Measurements from ENCODE around the gene NTRK3.

The NTRK3 gene

DNA sequence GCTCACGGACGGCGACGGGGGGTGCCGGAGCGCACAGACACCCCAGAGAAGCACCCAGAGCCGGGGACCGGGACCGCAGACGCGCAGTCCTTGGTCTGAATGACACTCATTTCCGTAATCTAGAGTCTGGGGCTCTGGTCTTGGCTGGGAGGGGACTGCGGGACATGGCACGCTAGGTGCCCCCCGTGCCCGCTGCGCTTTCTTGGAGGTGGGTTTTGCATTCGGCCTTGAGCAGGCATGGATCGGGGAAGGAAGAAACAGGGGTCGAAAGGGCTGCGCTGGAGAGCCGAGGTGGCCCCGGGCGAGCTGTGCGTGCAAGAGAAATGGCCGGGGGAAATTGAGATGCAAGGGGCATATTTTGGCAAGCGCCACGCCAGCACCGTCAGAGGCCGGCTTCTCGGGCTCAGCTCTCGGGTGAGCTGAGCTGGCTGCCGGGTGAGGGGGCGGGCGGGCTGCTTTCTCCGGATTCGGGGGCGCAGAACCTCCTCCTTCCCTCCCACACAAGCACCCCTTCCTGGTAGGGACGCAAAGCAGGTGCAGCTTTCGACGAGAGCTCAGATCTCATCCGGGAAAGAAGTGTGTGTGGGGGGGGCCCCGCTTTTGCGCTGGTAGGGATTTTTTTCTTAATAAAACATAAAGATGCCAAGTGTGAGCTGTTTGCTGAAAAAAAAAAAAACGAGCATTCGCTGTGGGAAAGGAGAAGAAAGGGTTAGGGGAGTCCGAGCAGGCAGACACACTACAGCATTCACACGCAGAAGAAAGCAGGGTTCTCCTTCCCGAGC lies 963 bp upstream of the NTRK3 start:
- peak; percentile 17 to 18 for DNase-seq

DNA sequence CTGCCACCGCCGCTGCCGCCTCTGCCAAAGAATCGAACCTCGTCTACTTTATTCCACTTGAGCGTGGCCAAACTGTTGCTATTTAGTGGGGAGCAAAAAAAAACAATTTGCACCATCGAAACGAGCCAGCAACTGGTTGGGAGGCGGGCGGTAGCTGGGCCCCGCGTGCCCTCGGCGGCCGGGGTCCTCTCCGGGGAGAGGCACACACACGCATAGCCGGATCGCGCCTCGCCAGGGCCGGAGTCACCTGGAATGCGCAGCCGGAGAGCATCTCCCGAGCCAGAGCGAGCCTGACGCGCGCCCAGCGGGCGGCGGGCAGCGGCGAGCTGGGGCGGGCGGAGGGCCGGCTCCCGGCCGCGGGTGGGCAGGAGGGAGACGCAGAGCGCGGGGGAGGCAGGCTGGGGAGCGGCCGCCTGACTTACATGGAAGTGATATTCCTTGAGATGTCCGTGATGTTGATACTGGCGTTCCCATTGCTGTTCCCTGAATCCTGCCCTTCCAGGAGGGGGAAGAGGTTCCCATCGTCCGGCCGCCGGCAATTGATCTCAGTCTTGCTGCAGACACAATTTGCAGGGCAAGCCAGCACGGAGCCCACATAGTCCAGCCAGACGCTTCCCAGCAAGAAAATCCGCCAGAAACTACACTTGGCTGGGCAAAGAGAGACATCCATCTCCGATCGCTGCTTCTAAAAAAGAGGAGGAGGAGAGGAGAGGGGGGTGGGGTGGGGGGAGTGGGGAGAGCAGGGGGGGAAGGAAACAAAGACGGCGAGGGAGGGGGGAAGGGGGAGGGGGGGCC lies 858 bp downstream of the NTRK3 start:
- DNase-seq, result peak in 1 of 2 experiments; percentile 15

GRCh38 chr15:88255087-88255483 lies 1.5 kb downstream of the NTRK3 start:
- peak; percentile 5 to 10 for DNase-seq

- no peak for DNase-seq
Observed at GRCh38 chr15:88252441-88252840, 4.1 kb downstream of the NTRK3 start.

DNA sequence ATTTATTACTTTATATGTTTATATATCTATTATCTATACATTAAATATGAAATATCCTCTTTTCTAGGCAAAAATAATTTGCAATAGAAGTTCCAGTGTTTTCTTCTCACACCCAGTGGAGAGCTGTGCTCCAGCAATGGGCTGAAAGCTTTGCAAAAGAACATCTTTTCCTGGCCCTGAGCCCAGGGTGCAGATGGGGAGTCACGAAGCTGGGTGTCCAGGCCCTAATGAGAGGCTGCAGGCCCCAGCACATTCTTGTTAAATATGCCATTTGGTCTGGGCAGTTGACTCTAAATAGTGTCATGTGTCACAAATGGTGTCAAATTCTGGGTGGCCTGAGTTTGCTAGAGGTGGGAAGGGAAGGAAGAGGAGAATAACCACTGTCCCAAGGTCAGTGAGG lies 5.7 kb downstream of the NTRK3 start:
- no peak for DNase-seq

- no peak for DNase-seq
Observed at GRCh38 chr15:88249220-88249619, 7.3 kb downstream of the NTRK3 start.

GRCh38 chr15:88247914-88248313 lies 8.6 kb downstream of the NTRK3 start:
- DNase-seq, result no peak

DNA sequence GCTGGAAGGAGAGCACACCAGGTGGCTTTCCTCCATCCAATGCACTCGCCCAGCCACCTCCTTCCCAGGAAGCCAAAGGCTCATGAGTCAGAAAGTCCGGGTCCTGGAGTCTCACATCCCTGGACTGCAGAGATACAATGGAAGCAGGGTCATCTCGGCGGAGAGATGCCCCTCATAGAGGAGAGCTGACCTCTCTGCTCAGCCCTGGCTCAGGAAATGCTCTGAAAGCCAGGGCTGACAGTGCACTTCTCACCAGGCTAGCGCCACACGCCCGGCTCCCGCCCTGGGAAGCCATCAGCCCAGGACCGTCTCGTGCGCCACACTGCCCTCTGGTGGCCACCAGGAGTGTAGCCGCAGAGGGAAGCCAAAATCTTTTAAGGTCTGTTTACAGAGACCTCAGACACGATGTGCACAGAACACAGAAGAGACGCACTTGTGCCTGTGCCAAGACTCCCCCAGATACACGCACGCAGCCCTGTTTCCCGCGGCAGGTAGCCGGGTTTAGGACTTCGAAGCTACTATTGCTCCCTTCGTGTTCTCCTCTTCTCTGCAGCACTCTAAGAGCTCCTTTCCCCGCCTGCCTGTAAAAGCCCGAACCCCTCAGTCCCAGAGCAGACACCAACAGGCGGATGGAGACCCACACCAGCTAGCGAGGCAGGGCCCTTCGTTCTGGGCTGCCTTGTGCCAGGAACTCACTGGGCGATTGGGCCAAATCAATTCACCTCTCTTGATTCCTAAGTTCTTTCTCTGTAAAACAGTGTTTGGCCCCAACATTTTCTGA lies 9.7 kb downstream of the NTRK3 start:
- peak; percentile 74 to 80 for DNase-seq

- no peak for DNase-seq
Observed at GRCh38 chr15:88246081-88246480, 10.5 kb downstream of the NTRK3 start.

- peak; percentile 29 to 31 for DNase-seq
Observed at GRCh38 chr15:88243895-88244787, 12.4 kb downstream of the NTRK3 start.

GRCh38 chr15:88242586-88243555 lies 13.7 kb downstream of the NTRK3 start:
- DNase-seq, result no peak

DNA sequence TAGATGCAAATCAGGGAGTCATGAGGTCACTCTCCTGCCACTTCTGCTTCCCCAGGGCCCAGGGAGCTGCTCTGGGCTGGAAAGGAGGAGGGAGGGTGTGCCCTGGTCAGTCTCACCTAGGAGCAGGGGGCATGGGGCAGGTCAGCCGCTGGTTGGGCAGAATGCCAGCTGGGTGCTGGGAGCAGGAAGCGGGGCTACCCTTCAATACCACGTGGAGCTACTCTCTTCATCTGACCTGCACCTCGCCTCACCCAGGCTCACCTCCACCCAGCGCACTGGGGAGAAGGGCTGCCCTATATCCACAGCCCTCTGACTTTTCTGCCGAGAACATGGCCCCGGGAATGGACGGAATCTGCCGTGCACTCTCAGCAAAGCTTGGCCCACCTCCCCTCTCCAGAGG lies 15.1 kb downstream of the NTRK3 start:
- DNase-seq, result no peak

GRCh38 chr15:88241060-88241459 lies 15.5 kb downstream of the NTRK3 start:
- DNase-seq, result no peak

GRCh38 chr15:88239594-88239993 lies 16.9 kb downstream of the NTRK3 start:
- no peak for DNase-seq

- DNase-seq, result no peak
Observed at GRCh38 chr15:88238618-88239430, 17.7 kb downstream of the NTRK3 start.

DNA sequence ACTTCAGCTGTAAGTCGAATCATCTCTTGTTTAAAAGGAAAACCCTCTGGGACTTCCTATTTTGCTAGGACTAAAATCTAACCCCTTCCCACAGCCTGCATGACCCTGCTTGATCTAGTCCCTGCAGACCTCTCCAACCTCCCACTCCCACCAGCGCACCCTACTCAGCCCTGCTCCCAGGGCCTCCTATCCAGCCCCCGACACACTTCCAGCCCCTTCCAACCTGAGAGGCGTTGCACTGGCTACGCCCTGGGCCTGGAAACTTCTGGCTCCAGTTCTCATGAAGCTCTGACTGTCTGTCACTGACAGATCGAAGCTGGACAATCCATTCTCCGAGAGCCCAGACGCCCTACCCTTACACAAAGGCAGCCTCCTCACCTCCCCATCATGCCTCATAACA lies 21.8 kb downstream of the NTRK3 start:
- DNase-seq, result no peak

DNA sequence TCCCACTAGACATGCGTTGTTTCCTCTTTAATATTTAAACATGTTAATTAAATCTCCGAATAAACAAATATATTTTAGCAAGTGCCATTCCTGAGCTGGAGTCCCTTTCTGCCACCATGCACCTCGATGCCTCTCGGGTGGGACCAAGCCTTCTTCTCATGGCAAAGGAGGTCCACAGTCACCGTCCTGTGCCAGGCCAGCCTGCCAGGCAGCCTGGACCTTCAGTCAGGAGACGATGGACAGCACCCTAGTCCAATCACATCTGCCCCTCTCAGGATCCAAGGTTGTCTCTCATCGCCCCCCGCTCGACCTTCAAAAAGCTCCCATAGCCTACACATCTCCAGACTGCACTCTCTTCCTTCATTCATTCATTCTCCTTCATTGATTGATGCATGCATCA lies 22.6 kb downstream of the NTRK3 start:
- no peak for DNase-seq

DNA sequence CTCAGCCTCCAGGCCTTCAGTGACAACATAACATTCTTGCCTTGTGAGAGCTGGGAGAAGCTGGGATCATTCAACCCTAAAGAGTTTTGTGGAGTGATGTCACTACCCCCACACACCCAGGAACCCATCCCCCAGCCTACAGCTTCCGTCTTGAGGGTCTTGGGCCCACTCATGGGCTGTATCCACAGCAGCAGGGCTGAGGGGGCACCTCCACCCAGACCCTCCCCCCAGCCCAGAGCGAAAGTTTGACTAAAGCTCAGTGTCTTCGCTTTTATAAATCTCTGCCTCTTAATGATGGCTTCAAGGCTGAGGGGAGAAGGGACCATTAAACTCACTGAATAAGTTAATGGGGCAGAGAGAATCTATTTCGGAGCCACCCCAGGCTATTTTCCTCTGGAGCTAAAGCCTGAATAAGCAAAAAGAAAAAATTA lies 23.8 kb downstream of the NTRK3 start:
- DNase-seq, result no peak

DNA sequence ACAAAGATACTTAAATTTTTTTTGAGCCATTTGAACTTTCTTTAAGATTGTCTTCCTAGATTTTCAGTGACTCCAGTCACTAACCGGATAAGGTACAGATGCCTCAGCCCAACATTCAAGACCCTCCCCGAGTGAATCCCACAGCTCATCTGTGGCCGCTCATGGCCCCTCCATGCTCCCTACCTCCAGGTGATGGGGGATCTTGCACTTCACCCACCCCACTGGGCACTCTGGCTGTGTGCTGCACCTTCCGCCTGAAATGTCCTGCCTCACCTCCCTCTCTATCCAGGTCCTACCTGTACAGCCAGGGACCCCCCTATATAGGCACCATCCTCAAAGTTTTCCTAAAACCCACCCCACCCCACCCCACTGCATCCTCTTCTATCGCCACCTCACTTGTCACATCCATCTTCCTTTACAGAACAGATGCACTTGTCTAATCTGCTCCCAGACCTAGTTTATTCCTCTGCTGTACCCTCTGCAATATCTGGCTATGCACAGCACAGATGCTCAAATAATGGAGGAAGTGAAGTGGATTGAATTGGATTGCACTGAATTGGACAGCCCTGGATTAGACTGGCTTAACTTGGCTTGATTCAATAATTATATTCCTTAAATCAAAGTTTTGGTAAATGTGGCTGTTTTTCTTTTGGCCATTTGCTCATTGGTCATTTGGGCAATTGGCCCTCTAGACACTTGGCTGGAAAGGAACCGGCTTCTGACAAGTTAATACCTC lies 24.5 kb downstream of the NTRK3 start:
- no peak for DNase-seq

Measured in activated CD4-positive, alpha-beta T cell treated with anti-CD3 and anti-CD28 coated beads, Interleukin-2, amount 50 U/mL, for 48 hours (primary cell).